Natural killer cell (primary cell): ENCODE data around the gene HS6ST2. TPM values are rescaled to one million over a fixed set of nuclear protein-coding genes. Genes with fewer than 3 reads are reported as not detected.

Experiments
- ATAC-seq, 3 donors: fragments of 150-1000 bp in 2 of 3; fragments of 200-7000 bp in 1 of 3; cut with Tn5 transposase; 1 replicate in 1 of 3; 2 replicates in 2 of 3; pipeline ENCODE4 v1.10.0; 2021; ENCODE audit warnings: mild to moderate bottlenecking in 2 of 3, moderate library complexity in 2 of 3
- DNase-seq, 2 donors: peaks; one replicate each; pipeline versions ENCODE4 v3.0.0 to v3.0.0-alpha.2; 2013 to 2021; ENCODE audit warnings: mixed read lengths in 1 of 2
- H3K27ac ChIP-seq: one replicate; pipeline ENCODE4 v1.5.1; 2013; ENCODE audit warnings: mild to moderate bottlenecking, low read length
- H3K27me3 ChIP-seq: one replicate; pipeline ENCODE4 v1.6.1; 2013; ENCODE audit warnings: low read length; ENCODE audit not compliant: control insufficient read depth, insufficient read depth
- H3K36me3 ChIP-seq: one replicate; pipeline ENCODE4 v1.6.1; 2013; ENCODE audit warnings: low read length; ENCODE audit not compliant: control insufficient read depth, insufficient read depth
- H3K4me1 ChIP-seq: one replicate; pipeline ENCODE4 v1.6.1; 2013; ENCODE audit warnings: low read length; ENCODE audit not compliant: control insufficient read depth, insufficient read depth
- H3K4me3 ChIP-seq: one replicate; pipeline ENCODE4 v1.5.1; 2013; ENCODE audit warnings: low read length
- H3K9me3 ChIP-seq: one replicate; pipeline ENCODE4 v1.6.1; 2013; ENCODE audit warnings: low read length; ENCODE audit not compliant: control insufficient read depth, insufficient read depth
- H3K27ac Mint-ChIP-seq, 2 donors: one replicate each; pipeline ENCODE4 v1.8.0; 2022; ENCODE audit warnings: mild to moderate bottlenecking in 2 of 2, mixed read lengths in 2 of 2, moderate library complexity in 1 of 2
- H3K27me3 Mint-ChIP-seq, 2 donors: one replicate each; pipeline ENCODE4 v1.8.0; 2022; ENCODE audit warnings: low read depth in 2 of 2, mixed read lengths in 2 of 2
- H3K36me3 Mint-ChIP-seq: one replicate; pipeline ENCODE4 v1.8.0; 2022; ENCODE audit warnings: mixed read lengths
- H3K4me1 Mint-ChIP-seq, 2 donors: one replicate each; pipeline ENCODE4 v1.8.0; 2022; ENCODE audit warnings: mixed read lengths in 2 of 2
- H3K4me3 Mint-ChIP-seq: one replicate; pipeline ENCODE4 v1.8.0; 2022; ENCODE audit warnings: mild to moderate bottlenecking, moderate library complexity, mixed read lengths
- H3K9me3 Mint-ChIP-seq, 2 donors: one replicate each; pipeline ENCODE4 v1.8.0; 2022; ENCODE audit warnings: mixed read lengths in 2 of 2
- CTCF ChIP-seq: fragments of 200-600 bp; IDR thresholded peaks from one replicate; pipeline ENCODE4 v1.8.0; 2022; ENCODE audit warnings: antibody characterized with exemption
- WGBS: methylation state at CpG from one replicate; pipeline ENCODE4 v1.1.7; 2013; ENCODE audit warnings: missing lambda C conversion rate; ENCODE audit not compliant: insufficient coverage; 5-methylcytosine and 5-hydroxymethylcytosine counted together
- intact Hi-C: fragments of 100-400 bp; cut with micrococcal nuclease; formaldehyde crosslinking; loops from one replicate; pipeline ENCODE4 v1.14.2; 2022
- total RNA-seq, 4 donors: library from RNA; stranded (reverse); fragments of 120-200 nt in 1 of 4; gene quantifications; one replicate each; pipeline versions ENCODE4 v1.2.3 to v1.2.4, GENCODE V29; 2013 to 2022

The HS6ST2 gene
- total RNA-seq, 3 donors from 2014 or later (not counting 1 experiment from before 2014, with no cell fraction given): not detected

DNA sequence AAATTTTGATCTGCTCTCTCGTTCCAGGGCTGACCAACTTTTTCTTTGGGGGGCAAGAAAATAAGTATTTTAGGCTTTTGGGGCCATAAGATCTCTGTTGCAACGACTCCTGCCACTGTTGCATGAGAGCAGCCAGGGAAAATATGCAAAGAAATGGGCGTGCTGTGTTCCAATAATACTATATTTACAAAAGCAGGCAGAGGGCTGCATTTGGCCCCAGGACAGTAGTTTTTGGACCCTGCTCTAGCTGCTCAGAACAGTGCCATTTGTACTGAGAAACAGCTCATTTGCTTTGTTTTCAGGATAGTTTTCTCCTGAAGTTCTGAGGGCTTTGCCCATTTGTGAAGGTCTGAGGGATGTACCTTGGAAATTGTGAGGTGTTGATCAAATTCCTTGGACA, 334.5 kb downstream of the HS6ST2 start:
- Mint-ChIP-seq H3K36me3 (no peaks in the 10 kb centered on the region), H3K4me3 (no peak overlapping the region), H3K9me3 (no peaks in the 10 kb centered on the region), H3K27me3 (peaks cover 0 to 34% of the 10 kb centered on the region in 2 donors), H3K27ac (no peak overlapping the region), H3K4me1 (no peaks in the 10 kb centered on the region)
- no peaks in the 10 kb centered on the region for H3K36me3 ChIP-seq
- DNase-seq (no peak), ATAC-seq (no peak)
- H3K4me3 ChIP-seq: no peak overlapping the region
- TF ChIP-seq CTCF: no peak
- WGBS: 82% methylated on average over 2 of the region's 3 CpGs
- intact Hi-C loops: no loop called here
- H3K27ac ChIP-seq: no peak overlapping the region
- H3K4me1 ChIP-seq: no peaks in the 10 kb centered on the region
- H3K9me3 ChIP-seq: no peaks in the 10 kb centered on the region
- H3K27me3 ChIP-seq: no peaks in the 10 kb centered on the region

GRCh38 chrX:132623300-132623699, 335.1 kb downstream of the HS6ST2 start:
- Mint-ChIP-seq H3K27ac (no peak overlapping the region), H3K9me3 (no peaks in the 10 kb centered on the region), H3K36me3 (no peaks in the 10 kb centered on the region), H3K27me3 (peaks cover 0 to 27% of the 10 kb centered on the region in 2 donors), H3K4me1 (no peaks in the 10 kb centered on the region), H3K4me3 (no peak overlapping the region)
- no peak for TF ChIP-seq CTCF
- DNase-seq (no peak), ATAC-seq (no peak)
- H3K36me3 ChIP-seq: no peaks in the 10 kb centered on the region
- H3K27me3 ChIP-seq: no peaks in the 10 kb centered on the region
- no peak overlapping the region for H3K4me3 ChIP-seq
- 20% methylated on average over 1 of the region's 2 CpGs for WGBS
- no peak overlapping the region for H3K27ac ChIP-seq
- no peaks in the 10 kb centered on the region for H3K4me1 ChIP-seq
- intact Hi-C loops: no loop called here
- no peaks in the 10 kb centered on the region for H3K9me3 ChIP-seq

DNA sequence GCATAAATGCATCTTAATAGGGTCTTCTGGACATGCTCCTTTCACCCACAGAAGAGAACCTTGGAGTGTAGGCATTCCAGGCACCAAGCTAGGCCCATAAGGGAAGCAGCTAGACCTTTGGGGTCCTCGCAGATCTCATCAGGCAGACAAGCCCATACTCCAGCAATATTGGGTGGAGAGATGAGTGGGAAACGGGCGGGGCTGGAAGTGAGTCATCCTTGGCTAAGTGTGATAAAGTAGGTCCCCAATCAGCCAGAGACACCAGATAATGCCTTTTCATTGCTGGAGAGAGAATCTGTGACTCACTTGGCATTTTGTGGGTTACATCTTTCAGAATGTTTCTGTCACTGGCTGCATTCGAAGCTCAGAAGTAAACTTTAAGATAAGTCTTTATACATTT, 336.3 kb downstream of the HS6ST2 start:
- H3K4me3 ChIP-seq: no peak overlapping the region
- 50% methylated on average over 2 of the region's 4 CpGs for WGBS
- no peak overlapping the region for H3K4me3 Mint-ChIP-seq
- H3K4me1 Mint-ChIP-seq: no peaks in the 10 kb centered on the region
- no peak overlapping the region for H3K27ac ChIP-seq
- no peaks in the 10 kb centered on the region for H3K36me3 ChIP-seq
- no peak overlapping the region for H3K27ac Mint-ChIP-seq
- peaks cover 0 to 25% of the 10 kb centered on the region in 2 donors for H3K27me3 Mint-ChIP-seq
- ATAC-seq (no peak), DNase-seq (no peak)
- H3K36me3 Mint-ChIP-seq: no peaks in the 10 kb centered on the region
- no peaks in the 10 kb centered on the region for H3K4me1 ChIP-seq
- no peaks in the 10 kb centered on the region for H3K27me3 ChIP-seq
- H3K9me3 Mint-ChIP-seq: no peaks in the 10 kb centered on the region
- intact Hi-C loops: no loop called here
- no peaks in the 10 kb centered on the region for H3K9me3 ChIP-seq
- TF ChIP-seq CTCF: no peak

GRCh38 chrX:132618810-132619209, 339.6 kb downstream of the HS6ST2 start:
- Mint-ChIP-seq H3K9me3 (no peaks in the 10 kb centered on the region), H3K36me3 (no peaks in the 10 kb centered on the region), H3K4me1 (peaks cover 0 to 4% of the 10 kb centered on the region in 2 donors), H3K27me3 (peaks cover 0 to 4% of the 10 kb centered on the region in 2 donors), H3K4me3 (no peak overlapping the region), H3K27ac (no peak overlapping the region)
- intact Hi-C loops: no loop called here
- Histone ChIP-seq H3K4me3 (no peak overlapping the region), H3K9me3 (no peaks in the 10 kb centered on the region), H3K27me3 (no peaks in the 10 kb centered on the region), H3K36me3 (no peaks in the 10 kb centered on the region), H3K4me1 (no peaks in the 10 kb centered on the region), H3K27ac (no peak overlapping the region)
- no peak for TF ChIP-seq CTCF
- 100% methylated on average over 1 of the region's 3 CpGs for WGBS
- DNase-seq (no peak), ATAC-seq (no peak)
